Astrocyte (in vitro differentiated cells and primary cell): ENCODE results near the gene KRT4. TPM values are rescaled to one million over a fixed set of nuclear protein-coding genes. Genes with fewer than 3 reads are reported as not detected.
"Not testable (repeated sequence)": the region's sequence is repeated elsewhere in the genome, so short reads cannot be mapped to it uniquely, and the experiment has no call there.

Experiments used
- DNase-seq: peaks from one replicate; pipeline ENCODE4 v3.0.0-alpha.2; 2010; ENCODE audit warnings: low read depth
- FAIRE-seq: peaks from 2 replicates; lab custom pipeline; 2011; peaks lifted over from hg19 to GRCh38; lab: Jason Lieb, UNC
- H2AFZ ChIP-seq: 2 replicates; pipeline ENCODE4 v1.6.0; 2012; ENCODE audit warnings: low read depth, low read length, inconsistent platforms
- H3K27ac ChIP-seq: 2 replicates; pipeline ENCODE4 v1.5.1; 2011; ENCODE audit warnings: low read depth, low read length, inconsistent platforms
- H3K27me3 ChIP-seq: 2 replicates; pipeline ENCODE4 v1.6.0; 2011; ENCODE audit warnings: low read length, inconsistent platforms; ENCODE audit not compliant: insufficient read depth
- H3K36me3 ChIP-seq: 2 replicates; pipeline ENCODE4 v1.5.1; 2011; ENCODE audit warnings: low read length, inconsistent platforms; ENCODE audit not compliant: insufficient read depth
- H3K4me1 ChIP-seq: 2 replicates; pipeline ENCODE4 v1.5.1; 2011; ENCODE audit warnings: low read length, inconsistent platforms; ENCODE audit not compliant: insufficient read depth
- H3K4me2 ChIP-seq: 2 replicates; pipeline ENCODE4 v1.6.0; 2012; ENCODE audit warnings: low read length, inconsistent platforms
- H3K4me3 ChIP-seq: 2 replicates; pipeline ENCODE4 v1.5.1; 2011; ENCODE audit warnings: low read depth, mild to moderate bottlenecking, low read length, inconsistent platforms; ENCODE audit not compliant: insufficient read depth
- H3K79me2 ChIP-seq: 2 replicates; pipeline ENCODE4 v1.6.0; 2012; ENCODE audit warnings: mild to moderate bottlenecking, low read length, inconsistent platforms; ENCODE audit not compliant: insufficient read depth
- H3K9ac ChIP-seq: 2 replicates; pipeline ENCODE4 v1.6.0; 2012; ENCODE audit warnings: mild to moderate bottlenecking, low read length, inconsistent platforms
- H3K9me3 ChIP-seq: 2 replicates; pipeline ENCODE4 v1.5.1; 2012; ENCODE audit warnings: low read depth, mild to moderate bottlenecking, low read length, inconsistent platforms; ENCODE audit not compliant: insufficient read depth
- H4K20me1 ChIP-seq: 2 replicates; pipeline ENCODE4 v1.6.0; 2012; ENCODE audit warnings: low read length, inconsistent platforms; ENCODE audit not compliant: insufficient read depth
- H3K27ac Mint-ChIP-seq: one replicate; pipeline ENCODE4 v1.8.0; 2021; ENCODE audit warnings: mild to moderate bottlenecking, mixed read lengths; ENCODE audit not compliant: unreplicated experiment
- H3K27me3 Mint-ChIP-seq: one replicate; pipeline ENCODE4 v1.8.0; 2021; ENCODE audit warnings: low read depth, mixed read lengths; ENCODE audit not compliant: unreplicated experiment
- H3K36me3 Mint-ChIP-seq: one replicate; pipeline ENCODE4 v1.8.0; 2021; ENCODE audit warnings: low read depth, mixed read lengths; ENCODE audit not compliant: unreplicated experiment
- H3K4me1 Mint-ChIP-seq: one replicate; pipeline ENCODE4 v1.8.0; 2021; ENCODE audit warnings: low read depth, mixed read lengths; ENCODE audit not compliant: unreplicated experiment
- H3K4me3 Mint-ChIP-seq: one replicate; pipeline ENCODE4 v1.8.0; 2021; ENCODE audit warnings: mild to moderate bottlenecking, moderate library complexity, mixed read lengths; ENCODE audit not compliant: unreplicated experiment
- H3K9me3 Mint-ChIP-seq: one replicate; pipeline ENCODE4 v1.8.0; 2021; ENCODE audit warnings: mild to moderate bottlenecking, mixed read lengths; ENCODE audit not compliant: unreplicated experiment
- EZH2 ChIP-seq: IDR thresholded peaks from 2 replicates; pipeline ENCODE4 v1.6.1; 2012; ENCODE audit warnings: mild to moderate bottlenecking, low read length, inconsistent platforms; ENCODE audit not compliant: insufficient read depth
- total RNA-seq: library from RNA; stranded (reverse); gene quantifications from 2 replicates; pipeline ENCODE4 v1.2.1, GENCODE V29; 2021
- TF ChIP-seq, protein P1 (sequence below): IDR thresholded peaks from 2 replicates; pipeline ENCODE4 v1.5.1; 2011; ENCODE audit warnings: low read depth, mild to moderate bottlenecking, inconsistent platforms, low read length, moderate library complexity; ENCODE audit not compliant: insufficient read depth

The KRT4 gene
- total RNA-seq, 1 donor from 2014 or later, result not detected

DNA sequence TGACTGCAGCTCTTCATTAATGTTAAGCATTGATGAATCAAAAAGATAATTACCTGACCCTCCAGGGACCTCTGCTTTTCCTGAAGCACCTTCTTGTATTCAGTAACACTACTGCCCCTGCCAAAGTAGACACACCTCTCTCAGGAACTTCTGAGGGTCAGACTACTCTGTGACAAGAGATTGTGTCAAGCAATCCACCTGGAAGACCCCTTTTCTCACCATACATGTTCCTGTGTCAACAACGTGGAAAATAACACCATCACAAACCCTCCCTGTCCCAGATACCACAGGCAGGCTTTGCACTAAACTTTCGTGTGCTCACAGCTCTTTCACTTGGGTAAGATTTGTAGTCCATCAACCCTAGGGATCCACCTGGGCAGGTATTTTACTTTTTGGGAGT, 49.9 kb downstream of the KRT4 start:
- Histone ChIP-seq H3K9me3 (no peaks in the 10 kb centered on the region), H3K79me2 (no peaks in the 10 kb centered on the region), H3K4me1 (no peaks in the 10 kb centered on the region), H4K20me1 (no peaks in the 10 kb centered on the region), H3K36me3 (no peaks in the 10 kb centered on the region), H3K4me2 (no peak overlapping the region), H3K27me3 (peaks cover 14% of the 10 kb centered on the region), H2AFZ (no peak overlapping the region), H3K9ac (no peak overlapping the region), H3K27ac (no peak overlapping the region), H3K4me3 (no peak overlapping the region)
- no peak for DNase-seq
- H3K27ac Mint-ChIP-seq, result no peak overlapping the region
- no peak for TF ChIP-seq EZH2
- TF ChIP-seq, protein P1, sequence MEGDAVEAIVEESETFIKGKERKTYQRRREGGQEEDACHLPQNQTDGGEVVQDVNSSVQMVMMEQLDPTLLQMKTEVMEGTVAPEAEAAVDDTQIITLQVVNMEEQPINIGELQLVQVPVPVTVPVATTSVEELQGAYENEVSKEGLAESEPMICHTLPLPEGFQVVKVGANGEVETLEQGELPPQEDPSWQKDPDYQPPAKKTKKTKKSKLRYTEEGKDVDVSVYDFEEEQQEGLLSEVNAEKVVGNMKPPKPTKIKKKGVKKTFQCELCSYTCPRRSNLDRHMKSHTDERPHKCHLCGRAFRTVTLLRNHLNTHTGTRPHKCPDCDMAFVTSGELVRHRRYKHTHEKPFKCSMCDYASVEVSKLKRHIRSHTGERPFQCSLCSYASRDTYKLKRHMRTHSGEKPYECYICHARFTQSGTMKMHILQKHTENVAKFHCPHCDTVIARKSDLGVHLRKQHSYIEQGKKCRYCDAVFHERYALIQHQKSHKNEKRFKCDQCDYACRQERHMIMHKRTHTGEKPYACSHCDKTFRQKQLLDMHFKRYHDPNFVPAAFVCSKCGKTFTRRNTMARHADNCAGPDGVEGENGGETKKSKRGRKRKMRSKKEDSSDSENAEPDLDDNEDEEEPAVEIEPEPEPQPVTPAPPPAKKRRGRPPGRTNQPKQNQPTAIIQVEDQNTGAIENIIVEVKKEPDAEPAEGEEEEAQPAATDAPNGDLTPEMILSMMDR, result no peak
- H3K4me3 Mint-ChIP-seq, result no peak overlapping the region
- H3K27me3 Mint-ChIP-seq, result peaks cover 52% of the 10 kb centered on the region
- no peaks in the 10 kb centered on the region for H3K36me3 Mint-ChIP-seq
- no peak for FAIRE-seq
- H3K9me3 Mint-ChIP-seq, result peaks cover 31% of the 10 kb centered on the region
- H3K4me1 Mint-ChIP-seq, result no peaks in the 10 kb centered on the region

DNA sequence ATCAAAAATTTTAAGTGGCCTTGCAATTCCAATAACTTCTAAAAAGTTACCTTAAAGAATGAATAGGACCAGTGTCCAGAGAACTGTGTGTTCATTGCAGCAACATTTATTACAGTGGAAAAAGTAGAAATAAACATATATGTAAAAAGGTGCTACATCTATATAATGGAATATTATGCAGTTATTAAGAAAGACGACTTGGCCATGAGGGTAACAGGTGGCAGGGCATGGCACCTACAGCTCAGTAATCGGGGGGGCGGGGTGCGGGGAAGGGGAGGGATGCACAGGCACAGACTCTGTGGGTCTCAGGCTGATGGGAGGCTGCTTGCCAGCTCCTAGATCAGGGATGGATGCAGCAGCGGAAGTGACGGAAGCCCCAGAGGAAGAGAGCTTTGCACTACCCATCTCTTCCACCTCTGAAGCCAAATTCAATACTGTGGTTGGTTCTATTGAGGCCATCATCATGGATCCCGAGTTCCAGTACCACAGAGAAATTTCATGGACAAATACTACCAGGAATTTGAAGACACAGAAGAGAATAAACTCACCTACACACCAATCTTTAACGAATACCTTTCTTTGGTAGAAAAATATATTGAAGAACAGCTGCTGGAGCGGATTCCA, 50.8 kb downstream of the KRT4 start:
- H3K4me3 Mint-ChIP-seq, result no peak overlapping the region
- FAIRE-seq (no peak), DNase-seq (no peak)
- H3K27ac Mint-ChIP-seq, result no peak overlapping the region
- H3K27me3 Mint-ChIP-seq, result peaks cover 49% of the 10 kb centered on the region
- Histone ChIP-seq H3K36me3 (no peaks in the 10 kb centered on the region), H3K9ac (no peak overlapping the region), H3K4me2 (no peak overlapping the region), H3K27ac (no peak overlapping the region), H4K20me1 (no peaks in the 10 kb centered on the region), H2AFZ (no peak overlapping the region), H3K9me3 (no peaks in the 10 kb centered on the region), H3K27me3 (peaks cover 18% of the 10 kb centered on the region), H3K4me1 (no peaks in the 10 kb centered on the region), H3K4me3 (no peak overlapping the region), H3K79me2 (no peaks in the 10 kb centered on the region)
- H3K4me1 Mint-ChIP-seq, result no peaks in the 10 kb centered on the region
- peaks cover 2% of the 10 kb centered on the region for H3K36me3 Mint-ChIP-seq
- no peak for TF ChIP-seq EZH2
- TF ChIP-seq, protein P1, result no peak
- H3K9me3 Mint-ChIP-seq, result peaks cover 31% of the 10 kb centered on the region

GRCh38 chr12:52761802-52762201, 52.1 kb downstream of the KRT4 start:
- H3K4me1 Mint-ChIP-seq, result no peaks in the 10 kb centered on the region
- no peak overlapping the region for H3K27ac Mint-ChIP-seq
- H3K79me2 ChIP-seq, result no peaks in the 10 kb centered on the region
- TF ChIP-seq, protein P1, result no peak
- TF ChIP-seq EZH2, result no peak
- DNase-seq, result no peak
- no peaks in the 10 kb centered on the region for H3K9me3 ChIP-seq
- no peak overlapping the region for H3K9ac ChIP-seq
- H3K27me3 ChIP-seq, result peaks cover 23% of the 10 kb centered on the region
- no peak overlapping the region for H3K4me3 Mint-ChIP-seq
- no peak overlapping the region for H3K4me2 ChIP-seq
- H3K36me3 ChIP-seq, result no peaks in the 10 kb centered on the region
- peaks cover 28% of the 10 kb centered on the region for H3K9me3 Mint-ChIP-seq
- no peak overlapping the region for H3K27ac ChIP-seq
- no peak overlapping the region for H2AFZ ChIP-seq
- H3K4me3 ChIP-seq, result no peak overlapping the region
- no peaks in the 10 kb centered on the region for H4K20me1 ChIP-seq
- peaks cover 38% of the 10 kb centered on the region for H3K27me3 Mint-ChIP-seq
- H3K36me3 Mint-ChIP-seq, result peaks cover 2% of the 10 kb centered on the region
- no peaks in the 10 kb centered on the region for H3K4me1 ChIP-seq
- no peak for FAIRE-seq

DNA sequence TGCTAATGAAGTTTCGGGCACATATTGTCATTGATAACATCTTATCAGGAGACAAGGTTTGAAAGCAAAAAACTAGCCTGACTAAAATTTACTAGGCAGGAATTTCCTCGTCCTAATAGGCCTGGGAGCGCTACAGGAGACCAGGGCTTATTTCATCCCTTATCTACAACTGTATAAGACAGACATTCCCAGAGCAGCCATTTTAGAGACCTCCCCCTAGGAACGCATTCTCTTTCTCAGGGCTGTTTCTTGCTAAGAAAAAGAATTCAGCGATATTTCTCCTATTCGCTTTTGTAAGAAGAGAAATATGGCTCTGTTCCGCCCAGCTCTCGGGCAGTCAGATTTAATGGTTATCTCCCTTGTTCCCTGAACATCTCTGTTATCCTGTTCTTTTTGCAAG, 52.7 kb downstream of the KRT4 start:
- not testable (repeated sequence) for H3K4me3 ChIP-seq, H3K9me3 ChIP-seq, H3K4me1 ChIP-seq, H2AFZ ChIP-seq, FAIRE-seq, H3K4me2 ChIP-seq, H3K4me3 Mint-ChIP-seq, H3K27ac Mint-ChIP-seq, H3K36me3 ChIP-seq, DNase-seq, H3K9ac ChIP-seq, H3K36me3 Mint-ChIP-seq, H3K4me1 Mint-ChIP-seq, H3K79me2 ChIP-seq, H3K27ac ChIP-seq, H4K20me1 ChIP-seq
- Mint-ChIP-seq H3K9me3 (peaks cover 28% of the 10 kb centered on the region), H3K27me3 (peaks cover 32% of the 10 kb centered on the region)
- H3K27me3 ChIP-seq, result peaks cover 23% of the 10 kb centered on the region
